Ammon's horn (tissue), 1 donor: Measurements from ENCODE around the gene IRF2BP1.
"Not testable (repeated sequence)": the region's sequence is repeated elsewhere in the genome, so short reads cannot be mapped to it uniquely, and the experiment has no call there.

Experiments used
- DNase-seq: peaks from one replicate; pipeline ENCODE4 v3.0.0-alpha.2; 2016; ENCODE audit warnings: low spot score

IRF2BP1 gene

DNA sequence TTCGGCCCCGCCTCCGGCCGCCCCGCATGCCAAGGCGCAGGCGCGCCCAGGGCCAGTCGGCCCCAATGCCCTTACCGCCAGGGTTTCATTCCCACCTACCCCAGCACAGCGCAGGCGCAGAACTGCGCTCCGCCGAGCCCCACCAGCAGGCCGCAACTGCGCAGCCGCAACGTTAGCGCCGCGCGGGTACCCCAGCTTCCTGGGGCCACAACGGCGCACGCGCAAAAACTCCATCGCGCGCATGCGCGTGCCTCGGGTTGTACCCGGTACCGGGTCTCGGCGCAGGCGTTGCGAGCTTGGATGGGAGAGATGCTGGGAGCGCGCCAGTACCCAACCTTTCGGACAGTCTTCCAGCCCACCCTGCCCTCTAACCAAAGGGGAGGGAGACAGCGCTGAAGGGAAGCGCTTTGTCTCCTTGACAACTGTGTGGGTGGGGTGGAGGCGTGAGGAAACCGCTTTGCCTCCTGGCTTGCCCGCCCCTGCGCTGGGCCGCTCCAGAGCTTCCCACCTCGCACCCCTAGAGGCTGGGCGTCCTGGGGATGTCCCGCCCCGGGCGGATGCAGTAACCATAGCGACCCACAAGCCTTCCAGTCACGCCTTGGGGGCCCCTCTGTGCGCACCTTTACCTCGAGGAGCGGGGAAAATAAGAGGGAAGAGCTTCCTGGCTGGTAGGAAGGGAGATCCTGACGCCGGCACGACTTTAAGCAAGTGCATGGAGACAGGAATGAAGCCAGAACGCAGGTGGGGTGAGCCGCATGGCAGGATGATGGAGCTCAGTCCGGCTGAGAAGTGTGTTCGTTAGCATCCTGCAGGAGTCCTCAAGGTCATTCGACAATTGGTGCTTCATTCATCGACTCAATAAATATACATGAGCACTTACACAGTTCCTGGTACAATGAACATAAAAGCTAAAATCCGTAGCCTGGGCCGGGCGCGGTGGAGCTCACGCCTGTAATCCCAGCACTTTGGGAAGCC lies 17.0 kb upstream of the IRF2BP1 start:
- DNase-seq, result peak; percentile 97

DNA sequence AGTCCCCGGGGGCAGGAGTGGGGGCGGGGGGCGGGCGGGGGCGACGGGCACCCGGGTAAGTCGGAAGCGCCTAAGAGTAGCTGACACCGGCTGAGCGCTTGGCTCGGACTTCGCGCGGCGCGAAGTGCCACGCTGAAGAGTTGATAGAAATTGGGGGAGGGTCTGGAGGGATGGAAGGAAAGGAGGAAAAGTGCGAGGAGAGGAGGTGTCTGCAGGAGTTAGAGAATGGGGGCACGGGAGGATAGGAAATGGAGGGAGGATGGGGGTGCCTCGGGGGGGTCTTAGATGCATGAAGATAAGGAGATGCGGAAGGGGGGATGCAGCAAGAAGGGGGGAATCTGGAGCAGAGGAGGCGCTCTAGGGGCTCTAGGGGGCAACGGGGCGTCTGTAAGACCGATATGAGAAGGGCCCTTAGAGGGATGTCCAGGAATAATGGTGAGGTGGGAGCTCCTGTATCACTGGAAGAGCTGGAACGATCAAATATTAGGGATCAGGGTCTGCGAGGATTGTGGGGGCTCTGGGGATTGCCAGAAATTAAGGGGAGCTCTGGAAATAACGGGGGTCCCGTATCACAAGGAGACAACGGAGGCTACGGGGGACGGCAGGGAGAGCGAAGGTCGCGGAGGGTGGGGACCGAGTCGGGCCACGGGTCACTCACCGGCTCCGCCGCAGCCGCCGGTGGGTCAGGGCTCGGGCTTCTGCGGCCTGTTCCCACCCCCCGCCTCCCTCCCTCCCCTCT lies 16.1 kb upstream of the IRF2BP1 start, which contains the start of gene MYPOP:
TSS of gene MYPOP (minus strand) at position 702 of the 739 bp plus-strand sequence. CDS start 840 bp downstream, outside the sequence.
- DNase-seq, result no peak

DNA sequence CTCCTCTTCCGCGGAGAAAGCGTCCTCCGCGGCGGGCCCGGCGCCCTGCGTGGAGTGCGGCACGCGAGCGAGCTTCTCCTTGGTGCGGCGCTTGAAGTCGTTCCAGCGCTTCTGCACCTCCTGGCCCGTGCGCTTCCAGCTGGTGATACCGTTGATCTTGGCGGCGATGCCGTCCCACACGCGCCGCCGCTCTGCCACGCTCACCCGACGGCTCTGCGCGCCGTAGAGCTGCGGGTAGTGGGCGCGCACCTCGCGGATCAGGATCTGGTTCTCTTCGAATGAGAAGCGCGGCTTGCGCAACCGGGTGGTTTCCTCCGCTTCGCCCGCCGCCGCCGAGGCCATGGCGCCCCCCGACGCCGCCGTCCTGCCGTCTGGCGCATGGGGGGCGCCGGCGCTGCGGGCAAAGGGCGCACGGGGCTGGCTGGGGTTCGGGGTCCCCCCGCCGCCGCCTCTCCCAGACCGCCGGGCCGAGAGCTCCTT lies 15.5 kb upstream of the IRF2BP1 start:
- DNase-seq, result no peak

DNA sequence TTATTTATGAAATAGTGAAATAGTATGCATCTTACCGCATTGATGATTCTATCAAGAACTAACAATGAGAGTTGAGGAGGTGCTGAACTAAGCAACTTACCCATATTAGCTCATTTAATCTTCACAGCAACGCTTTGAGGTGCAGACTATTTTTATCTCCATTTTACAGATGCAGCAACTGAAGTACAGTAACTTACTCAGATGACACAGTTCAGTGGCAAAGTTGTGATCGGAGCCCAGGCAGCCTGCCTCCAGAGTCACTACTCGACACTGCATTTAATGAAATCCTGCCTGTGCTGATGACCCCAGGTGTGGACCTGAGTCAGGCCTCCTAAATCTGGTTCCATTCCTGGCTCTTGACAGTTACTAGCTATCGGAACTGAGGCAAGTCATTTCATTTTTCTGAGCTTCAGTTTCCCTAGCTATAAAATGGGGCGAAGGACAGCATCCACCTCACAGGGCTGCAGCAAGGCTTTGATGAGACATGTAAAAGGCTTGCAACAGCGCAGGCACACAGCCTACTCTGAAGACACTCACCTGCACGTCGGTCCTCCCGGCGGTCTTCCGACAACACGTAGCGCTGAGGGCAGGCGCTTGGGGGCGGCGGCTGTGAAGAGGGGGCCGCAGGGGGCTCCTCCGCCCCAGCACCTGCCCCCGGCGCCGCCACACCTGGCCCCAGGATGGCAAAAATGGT lies 14.9 kb upstream of the IRF2BP1 start:
- no peak for DNase-seq

DNA sequence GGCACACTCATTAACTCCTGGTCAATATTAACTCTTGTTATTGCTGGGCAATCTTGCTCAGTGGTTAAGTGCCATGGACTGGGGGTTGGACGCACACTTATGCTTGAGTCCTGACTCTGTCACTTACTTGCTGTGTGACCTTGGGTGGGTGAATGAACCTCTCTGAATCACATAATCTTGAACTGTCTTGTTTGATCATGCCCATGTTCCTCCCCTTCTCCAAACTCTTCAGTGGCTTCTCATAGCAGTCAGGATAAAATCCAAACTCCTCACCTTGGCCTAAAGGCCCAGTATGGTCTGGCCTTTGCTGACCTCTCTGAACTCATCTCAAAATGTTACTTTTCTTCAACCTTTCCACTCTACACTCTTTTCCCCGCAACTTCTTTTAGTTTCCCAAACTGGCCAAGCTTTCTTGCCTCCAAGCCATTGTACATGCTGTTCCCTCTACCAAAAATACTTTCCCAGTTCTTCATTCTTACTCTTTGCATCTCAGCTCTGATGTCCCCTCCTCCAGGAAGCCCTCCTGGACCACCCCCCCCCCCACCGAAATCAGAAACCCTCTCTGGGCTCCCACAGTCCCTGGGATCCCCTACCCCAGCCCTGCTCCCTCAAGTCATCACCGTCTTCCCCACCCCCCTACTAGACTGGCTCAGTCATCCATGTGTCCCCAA lies 14.1 kb upstream of the IRF2BP1 start:
- no peak for DNase-seq

DNA sequence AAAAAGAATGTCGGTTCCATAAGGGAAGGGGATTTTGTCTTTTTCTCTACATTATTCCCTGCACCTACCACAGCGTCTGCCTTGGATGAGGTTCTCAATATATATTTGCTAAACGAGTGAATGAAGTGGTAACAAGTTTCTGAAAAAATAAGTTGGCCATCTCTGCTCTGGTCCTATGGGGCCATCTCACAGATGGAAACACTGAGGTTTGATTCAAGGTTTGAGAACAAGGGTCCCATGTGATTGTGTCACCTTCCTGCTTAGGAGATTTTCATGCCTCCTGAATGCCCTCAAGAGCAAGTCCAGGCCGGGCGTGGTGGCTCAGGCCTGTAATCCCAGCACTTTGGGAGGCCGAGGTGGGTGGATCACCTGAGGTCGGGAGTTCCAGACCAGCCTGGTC lies 13.3 kb upstream of the IRF2BP1 start:
- DNase-seq, result no peak

DNA sequence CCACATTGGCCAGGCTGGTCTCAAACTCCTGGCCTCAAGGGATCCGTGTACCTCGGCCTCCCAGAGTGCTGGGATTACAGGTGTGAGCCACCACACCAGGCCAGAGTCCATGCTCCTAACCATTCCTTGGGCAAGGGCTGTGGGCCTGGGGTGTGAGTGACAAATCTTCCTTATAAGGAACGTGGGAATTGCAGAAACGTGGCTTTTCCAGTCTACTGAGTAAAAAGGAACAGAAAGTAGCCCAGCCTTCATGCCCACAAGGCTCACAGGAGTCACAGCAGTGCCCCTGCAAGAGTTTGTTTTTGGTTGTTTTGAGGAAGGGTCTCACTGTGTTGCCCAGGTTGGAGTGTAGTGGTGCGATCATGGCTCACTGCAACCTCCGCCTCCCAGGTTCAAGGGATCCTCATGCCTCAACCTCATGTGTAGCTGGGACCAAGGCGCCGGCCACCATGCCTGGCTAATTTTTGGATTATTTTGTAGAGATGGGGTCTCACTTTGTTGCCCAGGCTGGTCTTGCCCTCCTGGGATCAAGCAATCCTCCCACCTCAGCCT lies 11.4 kb upstream of the IRF2BP1 start:
- no peak for DNase-seq

DNA sequence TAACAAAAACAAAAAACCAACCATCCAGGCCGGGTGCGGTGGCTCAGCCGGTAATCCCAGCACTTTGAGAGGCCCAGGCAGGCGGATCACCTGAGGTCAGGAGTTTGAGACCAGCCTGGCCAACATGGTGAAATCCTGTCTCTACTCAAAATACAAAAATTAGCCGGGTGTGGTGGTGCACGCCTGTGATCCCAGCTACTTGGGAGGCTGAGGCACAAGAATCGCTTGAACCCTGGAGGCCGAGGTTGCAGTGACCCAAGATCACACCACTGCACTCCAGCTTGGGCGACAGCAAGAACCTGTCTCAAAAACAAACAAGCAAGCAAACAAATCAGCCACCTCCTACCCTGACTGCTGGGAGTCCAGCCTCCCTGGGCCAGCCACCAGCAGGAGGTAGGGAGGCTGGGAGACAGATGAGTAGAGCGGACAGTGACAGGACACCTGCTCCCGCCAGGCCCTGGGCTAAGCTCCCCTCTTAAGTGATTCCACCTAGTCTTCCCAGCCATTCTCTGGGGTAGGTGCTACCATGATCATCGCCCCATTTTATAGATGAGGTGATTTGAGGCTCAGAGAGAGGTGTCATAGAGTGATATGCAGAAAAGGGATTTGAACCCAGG lies 10.2 kb upstream of the IRF2BP1 start:
- not testable (repeated sequence) for DNase-seq

DNA sequence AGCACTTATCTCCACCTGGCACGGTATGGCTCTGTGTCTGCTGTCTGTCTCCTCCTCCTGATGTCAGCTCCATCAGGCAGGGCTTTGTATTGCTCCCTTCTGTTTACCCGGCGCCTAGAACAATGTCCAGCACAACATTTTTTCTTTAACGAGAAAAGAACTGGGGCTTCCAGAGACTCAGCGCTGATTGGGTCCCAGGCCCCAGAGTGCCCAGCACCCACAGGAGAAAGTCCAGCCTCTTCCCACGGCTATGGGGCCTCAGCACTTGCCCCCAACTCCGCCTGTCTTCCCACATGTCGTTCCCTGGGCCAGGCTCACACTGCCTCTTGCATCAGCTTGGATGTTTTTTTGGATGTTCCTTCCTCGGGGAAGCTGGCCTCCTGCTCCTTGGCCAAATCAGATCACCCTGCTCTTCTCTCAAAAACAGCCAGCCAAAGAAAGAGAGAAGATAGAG lies 9.6 kb upstream of the IRF2BP1 start:
- DNase-seq, result no peak

DNA sequence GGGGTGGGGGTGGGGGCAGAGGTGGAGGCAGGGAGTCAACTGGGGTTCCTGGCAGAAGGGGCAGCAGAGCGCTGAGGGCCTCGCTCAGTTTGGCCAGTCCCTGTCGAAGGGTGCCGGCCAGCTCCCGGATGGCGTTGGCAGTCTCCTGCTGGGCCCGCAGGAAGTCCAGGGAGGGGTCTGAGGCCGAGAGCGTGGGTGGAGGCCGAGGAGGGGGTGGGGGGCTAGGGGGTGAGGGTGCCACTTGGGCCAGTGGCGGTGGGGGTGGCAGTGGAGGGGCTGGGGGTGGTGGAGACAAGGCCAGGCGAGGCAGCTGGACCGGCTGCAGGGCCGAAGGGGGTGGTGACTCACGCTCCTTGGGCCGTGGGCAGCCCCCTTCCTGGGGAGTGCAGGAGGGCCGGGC lies 4.9 kb upstream of the IRF2BP1 start:
- no peak for DNase-seq

DNA sequence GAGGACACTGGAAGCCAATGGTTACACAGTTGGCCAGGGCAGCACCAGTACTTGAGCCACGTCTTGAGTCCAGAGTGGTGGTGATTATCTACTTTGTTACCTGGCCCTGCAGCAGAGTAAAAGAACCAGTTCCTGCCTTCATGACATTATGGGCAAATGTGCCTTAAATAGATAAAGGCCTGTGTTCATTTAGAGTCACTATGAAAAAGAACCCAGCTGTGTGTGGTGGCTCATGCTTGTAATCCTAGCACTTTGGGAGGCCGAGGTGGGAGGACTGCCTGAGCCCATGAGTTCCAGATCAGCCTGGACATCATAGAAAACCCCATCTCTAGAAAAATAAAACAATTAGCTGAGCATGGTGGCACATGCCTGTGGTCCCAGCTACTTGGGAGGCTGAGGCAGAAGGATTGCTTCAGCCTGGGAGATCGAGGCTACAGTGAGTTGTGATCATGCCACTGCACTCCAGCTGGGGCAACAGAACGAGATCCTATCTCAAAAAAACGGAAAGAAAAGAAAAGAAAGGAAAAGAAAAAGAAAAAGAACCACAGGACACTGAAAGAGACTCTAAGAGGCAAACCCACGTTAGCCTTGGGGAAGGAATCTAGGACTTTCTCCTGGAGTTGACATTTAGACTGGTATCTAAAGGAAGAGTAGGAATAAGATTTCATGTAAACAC lies 3.4 kb upstream of the IRF2BP1 start:
- no peak for DNase-seq

DNA sequence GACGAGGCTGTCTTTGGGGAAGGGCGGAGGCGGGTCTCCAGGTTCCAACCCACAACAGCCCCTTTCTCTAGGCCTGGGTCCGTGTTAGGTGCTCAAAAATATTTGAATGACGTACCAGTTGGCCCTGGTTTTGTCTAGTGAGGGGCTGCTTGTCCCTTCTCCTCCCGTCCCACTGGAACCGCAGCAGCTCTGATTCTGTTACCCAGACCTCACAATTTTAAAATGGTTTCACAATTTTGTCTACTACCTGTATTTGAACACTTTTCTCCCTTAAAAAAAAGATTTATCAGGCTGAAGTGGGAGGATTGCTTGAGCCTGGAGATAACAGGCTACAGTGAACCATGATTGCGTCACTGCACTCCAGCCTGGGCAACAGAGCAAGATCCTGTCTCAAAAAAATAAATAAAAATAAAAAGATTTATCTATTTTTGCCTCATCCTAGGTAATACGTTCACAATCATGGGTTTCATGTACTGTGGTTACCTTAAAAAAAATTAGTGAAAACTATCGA lies 1.3 kb upstream of the IRF2BP1 start:
- no peak for DNase-seq

DNA sequence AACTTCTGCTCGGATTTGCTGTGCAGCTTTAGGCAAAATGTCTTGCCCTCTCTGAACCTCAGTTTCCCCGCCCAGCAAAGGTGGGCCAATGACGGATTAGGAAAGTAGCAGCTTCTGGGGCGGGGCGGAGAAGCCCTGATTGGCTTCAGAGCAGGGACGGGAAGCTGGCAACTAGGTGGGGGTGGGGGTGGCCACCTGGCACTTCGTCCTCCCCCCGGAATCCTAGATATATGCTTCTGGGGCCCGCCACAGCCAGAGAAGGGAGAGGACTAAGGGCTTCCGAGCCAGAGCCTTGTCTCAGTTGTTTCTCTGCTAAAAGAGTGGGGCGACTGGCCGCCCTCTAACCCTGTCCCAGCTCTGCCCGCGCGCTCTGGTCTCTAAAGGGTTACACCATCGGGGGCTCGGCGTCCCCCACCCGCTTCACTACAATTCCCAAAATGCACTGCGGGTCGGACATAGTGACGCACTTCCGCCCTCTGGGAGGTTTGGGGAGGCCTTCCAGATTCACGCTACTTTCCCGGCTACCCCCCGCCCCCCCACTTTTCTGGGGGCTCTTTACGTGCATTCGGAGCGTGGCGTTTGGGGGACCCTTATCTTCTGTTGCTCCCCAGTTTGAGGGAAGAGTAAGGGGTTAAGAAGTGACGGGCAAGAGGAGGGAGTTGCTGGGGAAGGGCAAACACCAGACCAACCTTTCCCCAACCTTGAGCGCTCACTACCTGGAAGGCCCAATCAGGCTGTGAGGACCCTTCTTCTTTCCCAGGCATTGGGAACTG lies 672 bp upstream of the IRF2BP1 start:
- DNase-seq, result peak; percentile 94

DNA sequence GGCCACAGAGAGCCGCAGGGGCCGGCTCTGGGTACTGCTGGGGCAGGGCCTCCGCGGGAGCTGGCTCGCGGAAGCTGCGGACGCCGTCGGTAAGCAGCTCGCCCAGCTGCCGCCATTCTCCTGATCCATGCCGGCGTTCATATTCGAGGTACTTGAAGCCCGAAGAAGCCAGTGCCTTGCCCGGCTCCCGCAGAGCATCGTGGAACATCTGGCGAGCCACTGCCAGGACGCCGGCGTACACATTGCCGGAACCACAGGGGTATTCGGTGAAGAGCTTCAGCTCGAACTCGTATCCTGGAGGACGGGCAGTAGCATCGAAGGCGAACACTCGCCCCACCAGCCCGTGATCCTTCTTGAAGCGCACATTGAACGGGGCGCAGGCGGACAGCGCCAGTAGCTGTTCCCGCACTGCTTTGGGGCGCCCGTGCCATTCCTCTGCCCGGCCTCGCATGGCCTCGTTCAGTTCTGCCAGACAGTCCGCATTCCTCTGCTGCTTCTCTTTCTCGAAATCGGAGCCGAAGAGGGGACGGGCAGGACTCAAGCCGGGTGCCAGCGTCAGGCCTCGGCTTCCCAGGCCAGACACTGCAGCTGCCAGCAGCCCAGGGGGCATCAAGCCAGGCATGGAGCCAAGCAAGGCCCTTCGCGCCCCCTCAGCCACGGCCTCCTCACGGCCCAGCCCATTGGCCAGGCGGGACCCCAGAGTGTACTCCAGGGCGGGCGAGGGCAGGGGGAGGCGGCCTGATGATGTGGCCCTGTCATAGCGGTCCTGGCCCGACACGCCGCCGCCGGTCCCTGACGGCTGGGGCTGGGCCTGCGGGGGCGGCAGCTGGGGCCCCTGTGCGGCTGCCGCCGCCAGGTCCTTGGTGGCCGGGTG lies 1.0 kb downstream of the IRF2BP1 start:
- DNase-seq, result no peak

DNA sequence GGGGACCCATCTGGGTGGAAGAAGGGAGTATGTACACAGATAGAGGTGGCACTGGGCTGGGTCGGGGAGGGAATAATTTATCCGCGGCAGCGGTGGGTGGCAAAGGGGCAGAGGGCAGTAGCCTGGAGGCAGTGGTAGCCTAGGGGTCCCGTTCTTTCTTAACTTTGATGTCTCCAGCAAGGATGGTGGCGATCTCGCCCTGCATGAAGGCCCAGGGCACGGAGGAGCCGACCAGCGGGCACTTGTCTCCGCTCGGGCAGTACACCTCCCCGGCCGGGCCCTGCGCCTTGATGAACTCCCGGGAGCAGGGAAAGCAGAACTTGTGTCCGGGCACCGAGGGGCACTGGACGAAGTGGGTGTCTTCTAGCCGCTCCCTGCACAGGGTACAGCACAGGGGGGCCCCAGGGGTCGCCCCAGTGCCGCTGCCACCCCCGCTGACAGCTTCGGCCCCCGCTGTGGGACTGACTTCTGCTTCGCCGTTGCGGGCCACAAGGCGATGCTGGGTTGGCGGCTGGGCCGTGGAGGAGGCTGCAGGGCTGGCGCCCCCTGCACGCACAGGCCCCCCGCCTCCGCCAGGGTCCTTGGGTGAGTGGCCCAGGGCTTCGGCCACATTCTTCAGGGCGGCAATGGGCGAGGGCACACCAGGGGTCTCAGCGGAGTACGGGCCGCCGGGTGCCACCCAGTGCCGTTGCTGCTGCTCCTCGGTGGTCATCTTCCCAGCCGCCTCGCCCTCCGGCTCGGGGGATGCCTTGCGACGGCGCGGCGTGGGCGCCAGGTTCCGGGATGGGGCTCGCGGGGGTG lies 1.9 kb downstream of the IRF2BP1 start:
- no peak for DNase-seq

DNA sequence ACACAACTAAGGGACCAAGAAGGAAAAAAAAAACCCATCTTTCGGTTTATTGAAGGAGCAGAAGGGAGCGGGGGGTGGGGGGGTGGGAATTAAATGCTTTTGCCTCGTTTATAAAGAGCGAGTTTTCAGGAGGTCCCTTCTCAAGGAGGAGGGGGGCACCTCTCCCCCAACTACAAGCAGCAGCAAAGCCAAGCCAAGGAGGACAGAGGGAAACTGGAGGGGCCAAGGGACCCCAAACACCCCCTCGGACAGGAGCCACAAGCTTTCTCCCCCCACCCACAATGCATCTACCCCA lies 2.4 kb downstream of the IRF2BP1 start:
- DNase-seq, result no peak
